Measurements from ENCODE around the gene LUZP1.
A peak's percentile ranks its signal among the peaks of the same experiment; 100 is the strongest.

The LUZP1 gene

DNA sequence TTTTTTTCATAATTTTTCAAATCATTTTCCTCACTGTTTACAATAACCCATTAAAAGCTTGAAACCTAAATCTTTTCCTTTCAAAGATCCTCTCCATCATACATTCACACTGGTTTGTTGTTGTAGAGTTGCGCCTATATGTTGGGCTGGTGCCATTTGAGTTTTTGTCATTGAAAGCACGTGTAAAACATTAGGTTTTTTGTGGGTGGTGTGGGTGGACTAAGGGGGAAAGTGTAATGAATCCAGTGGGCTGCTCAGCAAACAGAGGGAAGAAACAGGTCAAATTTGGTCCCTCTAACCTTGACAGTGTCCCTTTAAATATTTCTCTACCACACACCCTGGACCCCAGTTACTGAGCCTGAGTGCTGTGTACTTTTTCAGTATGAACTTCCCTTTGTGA, 102.6 kb downstream of the LUZP1 start:
- Mint-ChIP-seq H3K4me3 (no peak overlapping the region), H3K27ac (no peak overlapping the region), H3K9me3 (no peaks in the 10 kb centered on the region), H3K4me1 (ENCODE audit: low read depth in 2 of 2) (no peaks in the 10 kb centered on the region), H3K27me3 (no peaks in the 10 kb centered on the region), H3K36me3 (ENCODE audit: insufficient read depth) (peaks cover 42% of the 10 kb centered on the region)
- DNase-seq (no peak), ATAC-seq (replicated peaks) (no peak)

DNA sequence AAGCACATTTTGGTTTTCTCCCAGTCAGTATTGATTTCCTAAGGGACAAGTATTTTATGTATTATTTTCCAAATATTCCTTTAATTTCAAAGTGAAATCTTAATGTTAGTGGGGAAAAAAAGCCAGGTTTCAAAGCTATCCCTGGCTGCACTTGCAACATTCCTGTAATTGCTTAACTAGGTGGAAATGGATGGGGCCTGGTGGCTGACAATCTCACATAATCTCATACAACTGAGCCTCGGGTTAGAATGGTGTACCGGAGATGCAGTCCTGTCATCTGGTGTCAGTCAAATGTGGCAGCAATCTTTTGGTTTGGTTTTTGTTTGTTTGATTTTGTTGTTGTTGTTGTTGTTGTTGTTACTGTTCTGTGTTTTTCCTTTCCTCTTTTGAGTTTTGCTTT, 103.3 kb downstream of the LUZP1 start:
- ATAC-seq (replicated peaks) (no peak), DNase-seq (no peak)
- Mint-ChIP-seq H3K36me3 (ENCODE audit: insufficient read depth) (peaks cover 35% of the 10 kb centered on the region), H3K9me3 (no peaks in the 10 kb centered on the region), H3K4me3 (no peak overlapping the region), H3K27me3 (no peaks in the 10 kb centered on the region), H3K4me1 (ENCODE audit: low read depth in 2 of 2) (no peaks in the 10 kb centered on the region), H3K27ac (no peak overlapping the region)

DNA sequence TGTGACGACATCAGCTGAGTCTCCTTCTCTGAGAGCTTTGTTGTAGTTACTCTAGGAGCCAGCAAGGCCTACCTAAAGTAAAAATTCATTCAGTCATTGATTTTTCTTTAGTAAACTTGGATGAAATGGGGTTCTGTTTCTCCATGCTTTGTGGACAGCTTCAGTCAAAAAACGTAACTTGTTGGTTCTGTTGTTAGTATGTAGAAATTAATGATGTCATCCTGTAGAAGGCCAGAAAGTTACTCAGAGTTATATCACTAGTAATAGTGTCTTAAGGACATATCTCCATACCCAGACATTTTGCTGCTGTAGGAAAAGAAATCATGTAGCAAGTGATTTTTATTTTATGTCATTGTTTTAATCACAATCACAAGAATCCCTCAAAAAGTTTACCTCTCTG, 106.4 kb downstream of the LUZP1 start:
- no peak overlapping the region for H3K4me3 Mint-ChIP-seq
- DNase-seq = no peak
- H3K27ac Mint-ChIP-seq = no peak overlapping the region
- no peaks in the 10 kb centered on the region for H3K9me3 Mint-ChIP-seq
- no peaks in the 10 kb centered on the region for H3K27me3 Mint-ChIP-seq
- H3K36me3 Mint-ChIP-seq (ENCODE audit: insufficient read depth) = peaks cover 53% of the 10 kb centered on the region
- H3K4me1 Mint-ChIP-seq (ENCODE audit: low read depth in 2 of 2) = no peaks in the 10 kb centered on the region
- ATAC-seq (replicated peaks) = no peak

DNA sequence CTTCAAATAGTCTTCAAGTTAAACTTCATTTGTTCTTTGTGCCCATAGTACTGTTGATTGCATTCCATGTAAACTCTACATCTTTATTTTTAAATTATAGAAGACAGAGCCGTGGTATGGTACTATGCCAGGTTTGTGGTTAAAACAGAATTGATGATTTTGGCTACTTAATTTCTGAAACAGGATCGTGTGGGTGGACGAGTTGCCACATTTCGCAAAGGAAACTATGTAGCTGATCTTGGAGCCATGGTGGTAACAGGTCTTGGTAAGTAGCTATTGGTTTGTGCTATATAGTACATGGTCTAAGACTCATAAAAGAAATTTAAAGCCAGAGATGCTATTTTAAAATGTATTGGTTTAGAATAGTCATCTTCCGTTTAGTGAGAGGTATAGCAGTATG, 111.4 kb downstream of the LUZP1 start:
- peaks cover 51% of the 10 kb centered on the region for H3K36me3 Mint-ChIP-seq (ENCODE audit: insufficient read depth)
- H3K9me3 Mint-ChIP-seq = no peaks in the 10 kb centered on the region
- peaks cover 0 to 6% of the 10 kb centered on the region in 2 donors for H3K4me1 Mint-ChIP-seq (ENCODE audit: low read depth in 2 of 2)
- no peak overlapping the region for H3K27ac Mint-ChIP-seq
- no peaks in the 10 kb centered on the region for H3K27me3 Mint-ChIP-seq
- no peak overlapping the region for H3K4me3 Mint-ChIP-seq
- DNase-seq = no peak
- ATAC-seq (replicated peaks) = no peak

DNA sequence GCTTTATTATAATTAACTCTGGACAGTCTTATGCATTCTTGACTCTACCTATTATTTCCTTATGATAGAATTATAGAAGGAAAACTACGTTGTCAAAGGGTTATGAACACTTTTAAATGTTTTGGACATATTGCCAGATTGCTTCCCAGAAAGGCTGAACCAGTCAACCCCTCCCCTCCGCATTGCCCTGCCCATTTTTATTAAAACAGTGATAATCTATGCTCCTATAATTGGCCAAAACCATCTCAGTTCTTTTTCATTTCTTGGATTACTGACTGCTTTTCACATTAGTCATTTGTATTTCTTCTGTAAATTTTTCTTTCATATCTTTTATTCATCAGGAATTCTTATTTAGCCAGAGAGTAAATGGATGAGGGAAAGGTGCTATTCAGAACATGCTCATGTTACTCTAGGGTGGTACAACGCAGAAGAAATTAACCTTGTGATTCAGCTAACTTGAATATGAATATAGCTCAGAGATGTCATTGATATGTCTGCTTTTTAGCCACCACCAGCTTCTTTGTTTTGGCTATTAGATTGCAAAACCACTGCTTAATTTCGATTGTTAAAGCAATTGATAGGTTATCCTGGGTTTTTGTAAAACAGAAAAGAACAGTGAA, 117.3 kb downstream of the LUZP1 start:
- H3K4me1 Mint-ChIP-seq (ENCODE audit: low read depth in 2 of 2) = peaks cover 1 to 6% of the 10 kb centered on the region in 2 donors
- no peaks in the 10 kb centered on the region for H3K27me3 Mint-ChIP-seq
- H3K9me3 Mint-ChIP-seq = no peaks in the 10 kb centered on the region
- no peak overlapping the region for H3K27ac Mint-ChIP-seq
- ATAC-seq (replicated peaks) (no peak), DNase-seq (no peak)
- peaks cover 35% of the 10 kb centered on the region for H3K36me3 Mint-ChIP-seq (ENCODE audit: insufficient read depth)
- no peak overlapping the region for H3K4me3 Mint-ChIP-seq

DNA sequence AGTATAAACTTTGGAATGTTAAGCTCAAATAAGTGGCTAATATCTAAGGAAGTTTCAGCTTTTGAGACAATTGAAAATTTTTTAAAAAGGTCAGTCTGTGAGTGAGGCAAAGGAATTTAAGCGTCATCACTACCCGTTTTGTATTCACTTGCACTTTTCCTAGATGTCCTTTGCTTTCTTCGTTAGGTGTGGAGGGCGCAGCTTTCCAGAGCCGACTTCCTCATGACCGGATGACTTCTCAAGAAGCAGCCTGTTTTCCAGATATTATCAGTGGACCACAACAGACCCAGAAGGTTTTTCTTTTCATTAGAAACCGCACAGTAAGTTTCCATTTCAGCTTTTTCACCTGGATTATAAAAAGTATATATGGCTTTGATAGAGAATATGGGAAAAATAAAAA, 118.5 kb downstream of the LUZP1 start:
- H3K36me3 Mint-ChIP-seq (ENCODE audit: insufficient read depth) = peaks cover 31% of the 10 kb centered on the region
- no peaks in the 10 kb centered on the region for H3K27me3 Mint-ChIP-seq
- DNase-seq (no peak), ATAC-seq (replicated peaks) (no peak)
- peaks cover 3 to 12% of the 10 kb centered on the region in 2 donors for H3K4me1 Mint-ChIP-seq (ENCODE audit: low read depth in 2 of 2)
- H3K4me3 Mint-ChIP-seq = no peak overlapping the region
- no peaks in the 10 kb centered on the region for H3K9me3 Mint-ChIP-seq
- H3K27ac Mint-ChIP-seq = peak overlapping the region in 1 of 2 donors; percentile 13

DNA sequence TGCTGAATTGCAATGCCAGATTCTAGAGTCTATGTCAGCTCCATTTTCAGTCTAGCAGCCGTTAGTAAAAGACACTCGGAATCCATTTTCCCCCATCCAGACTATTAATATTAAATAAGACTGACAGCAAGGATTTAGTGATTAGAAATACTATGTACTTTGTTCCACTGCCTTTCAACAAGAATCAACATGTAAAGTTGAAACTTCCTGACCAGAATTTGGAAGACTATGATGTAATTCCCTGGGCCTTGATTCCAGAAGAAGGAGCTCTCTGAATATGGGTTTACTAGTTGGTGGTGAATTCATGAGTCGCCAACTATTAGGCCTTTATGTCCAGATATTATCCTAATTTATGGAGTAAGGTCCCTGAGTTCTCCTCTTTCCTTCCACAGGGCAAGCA, 124.6 kb downstream of the LUZP1 start:
- ATAC-seq (replicated peaks) = no peak
- peaks cover 8% of the 10 kb centered on the region for H3K36me3 Mint-ChIP-seq (ENCODE audit: insufficient read depth)

DNA sequence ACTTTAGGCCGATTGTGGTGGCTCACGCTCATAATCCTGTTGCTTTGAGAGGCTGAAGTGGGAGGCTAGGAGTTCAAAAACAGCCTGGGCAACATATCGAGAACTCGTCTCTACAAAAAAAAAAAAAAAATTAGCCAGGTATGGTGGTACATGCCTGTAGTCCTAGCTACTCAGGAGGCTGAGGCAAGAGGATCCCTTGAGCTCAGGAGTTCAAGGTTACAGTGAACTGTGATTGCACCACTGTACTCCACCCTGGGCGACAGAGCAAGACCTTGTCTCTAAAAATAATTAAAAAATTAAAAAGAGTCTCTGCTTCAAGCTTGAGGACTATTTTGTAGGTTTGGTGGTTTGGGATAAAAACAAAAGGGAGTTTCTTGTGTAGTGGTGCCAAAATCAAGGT, 128.1 kb downstream of the LUZP1 start:
- peaks cover 11% of the 10 kb centered on the region for H3K36me3 Mint-ChIP-seq (ENCODE audit: insufficient read depth)
- no peak for DNase-seq
- H3K4me3 Mint-ChIP-seq = no peak overlapping the region
- H3K9me3 Mint-ChIP-seq = no peaks in the 10 kb centered on the region
- no peak overlapping the region for H3K27ac Mint-ChIP-seq
- peaks cover 0 to 21% of the 10 kb centered on the region in 2 donors for H3K4me1 Mint-ChIP-seq (ENCODE audit: low read depth in 2 of 2)
- no peak for ATAC-seq (replicated peaks)
- no peaks in the 10 kb centered on the region for H3K27me3 Mint-ChIP-seq

More for the DNA sequence above, 124.6 kb downstream of the LUZP1 start:
- H3K27ac Mint-ChIP-seq = peak overlapping the region in 1 of 2 donors; percentile 41
- peaks cover 3 to 22% of the 10 kb centered on the region in 2 donors for H3K4me1 Mint-ChIP-seq (ENCODE audit: low read depth in 2 of 2)
- H3K4me3 Mint-ChIP-seq = no peak overlapping the region
- no peaks in the 10 kb centered on the region for H3K9me3 Mint-ChIP-seq
- no peak for DNase-seq
- no peaks in the 10 kb centered on the region for H3K27me3 Mint-ChIP-seq

DNA sequence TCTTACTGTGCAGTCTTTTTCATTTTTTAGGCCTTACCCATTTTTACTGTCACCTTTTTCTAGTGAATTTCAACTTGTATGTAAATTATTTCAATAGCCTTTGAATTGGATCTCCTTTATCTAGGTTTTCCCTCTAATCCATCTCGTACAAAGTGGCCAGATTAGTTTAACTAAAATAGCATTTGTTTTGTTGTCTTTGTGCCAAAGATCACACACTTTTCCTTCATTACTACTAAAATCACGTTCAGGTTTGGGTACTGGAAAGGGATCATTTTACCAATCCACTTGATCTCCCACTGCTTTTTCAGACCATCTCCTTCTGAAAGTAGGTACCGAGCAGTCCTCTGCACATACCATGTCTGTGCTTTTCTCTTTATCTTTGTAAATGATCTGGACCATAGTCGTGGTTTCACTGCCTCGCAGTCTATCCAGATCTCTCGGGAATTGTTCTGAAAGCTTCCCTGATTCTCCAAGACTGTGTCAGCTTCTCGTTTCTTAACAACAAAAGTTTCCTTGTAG, 129.3 kb downstream of the LUZP1 start:
- no peaks in the 10 kb centered on the region for H3K27me3 Mint-ChIP-seq
- peaks cover 1 to 27% of the 10 kb centered on the region in 2 donors for H3K4me1 Mint-ChIP-seq (ENCODE audit: low read depth in 2 of 2)
- ATAC-seq (replicated peaks) (no peak), DNase-seq (no peak)
- no peak overlapping the region for H3K4me3 Mint-ChIP-seq
- no peaks in the 10 kb centered on the region for H3K9me3 Mint-ChIP-seq
- H3K36me3 Mint-ChIP-seq (ENCODE audit: insufficient read depth) = peaks cover 15% of the 10 kb centered on the region
- peak overlapping the region in 1 of 2 donors; percentile 9 for H3K27ac Mint-ChIP-seq

DNA sequence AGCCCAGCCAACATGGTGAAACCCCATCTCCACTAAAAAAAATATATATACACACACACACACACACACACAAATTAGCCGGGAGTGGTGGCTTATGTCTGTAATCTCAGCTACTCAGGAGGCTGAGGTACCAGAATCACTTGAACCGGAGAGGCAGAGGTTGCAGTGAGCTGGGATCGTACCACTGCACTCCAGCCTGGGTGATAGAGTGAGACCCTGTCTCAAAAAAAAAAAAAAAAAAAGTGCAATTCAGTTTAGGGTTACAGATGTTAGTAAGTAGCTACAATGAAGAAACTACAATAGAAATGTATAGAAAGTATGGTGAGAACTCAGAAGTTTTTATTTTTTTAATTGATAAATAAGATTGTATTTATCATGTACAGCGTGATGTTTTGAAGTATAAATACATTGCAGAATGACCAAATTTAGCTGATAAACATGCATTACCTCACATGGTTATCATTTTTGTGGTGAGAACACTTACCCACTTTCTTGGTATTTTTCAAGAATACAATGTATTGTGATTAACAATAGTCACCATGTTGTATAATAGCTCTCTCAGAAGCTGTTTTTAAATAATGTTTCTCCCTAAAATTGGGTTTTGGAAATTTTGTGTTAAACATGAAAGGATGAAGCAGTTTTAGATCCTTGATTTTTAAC, 131.4 kb downstream of the LUZP1 start:
- Mint-ChIP-seq H3K27ac (no peak overlapping the region), H3K4me3 (no peak overlapping the region), H3K4me1 (ENCODE audit: low read depth in 2 of 2) (peaks cover 6 to 34% of the 10 kb centered on the region in 2 donors), H3K9me3 (no peaks in the 10 kb centered on the region), H3K27me3 (no peaks in the 10 kb centered on the region), H3K36me3 (ENCODE audit: insufficient read depth) (peaks cover 15% of the 10 kb centered on the region)
- DNase-seq (no peak), ATAC-seq (replicated peaks) (no peak)

DNA sequence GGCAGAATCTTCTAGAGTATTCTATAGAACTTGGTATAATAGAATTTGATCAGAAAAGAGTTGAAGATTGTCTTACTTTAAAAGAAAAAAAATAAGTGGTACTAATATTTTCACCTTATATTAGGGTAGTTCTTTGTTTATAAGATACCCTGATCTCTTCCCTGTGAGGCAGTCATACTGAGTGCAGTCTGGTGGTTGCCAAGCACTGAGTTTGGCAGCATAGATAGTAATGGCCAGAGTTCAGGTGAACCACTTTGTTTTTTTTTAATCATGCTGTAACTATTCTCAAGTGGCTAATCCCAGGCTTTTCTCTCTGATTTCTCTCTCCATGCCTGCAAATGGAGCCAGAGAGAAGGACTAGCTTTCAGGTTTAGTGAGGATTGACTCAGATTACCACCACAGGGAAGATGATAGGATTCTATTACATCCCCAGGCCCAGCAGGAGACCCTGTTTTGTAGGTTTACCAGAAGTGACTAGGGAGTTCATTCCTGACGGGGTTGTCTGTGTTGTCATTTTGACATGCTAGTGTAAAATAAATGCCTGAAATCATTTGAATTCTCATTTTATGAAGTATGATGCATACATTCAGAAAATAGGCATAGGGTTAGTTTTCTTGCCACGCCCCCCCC, 132.7 kb downstream of the LUZP1 start:
- Mint-ChIP-seq H3K27ac (peak overlapping the region in 1 of 2 donors; percentile 0), H3K27me3 (no peaks in the 10 kb centered on the region)
- ATAC-seq (replicated peaks) = no peak

More for the DNA sequence above, 132.7 kb downstream of the LUZP1 start:
- Mint-ChIP-seq H3K9me3 (no peaks in the 10 kb centered on the region), H3K4me1 (ENCODE audit: low read depth in 2 of 2) (peaks cover 6 to 38% of the 10 kb centered on the region in 2 donors), H3K4me3 (no peak overlapping the region), H3K36me3 (ENCODE audit: insufficient read depth) (peaks cover 11% of the 10 kb centered on the region)
- no peak for DNase-seq
